ENCODE measurements around the gene SNN. TPM values are rescaled to one million over a fixed set of nuclear protein-coding genes. Genes with fewer than 3 reads are reported as not detected.

The SNN gene
- total RNA-seq, 6 experiments from 2014 or later = 3.5 to 7.9 (median 5.6) TPM

DNA sequence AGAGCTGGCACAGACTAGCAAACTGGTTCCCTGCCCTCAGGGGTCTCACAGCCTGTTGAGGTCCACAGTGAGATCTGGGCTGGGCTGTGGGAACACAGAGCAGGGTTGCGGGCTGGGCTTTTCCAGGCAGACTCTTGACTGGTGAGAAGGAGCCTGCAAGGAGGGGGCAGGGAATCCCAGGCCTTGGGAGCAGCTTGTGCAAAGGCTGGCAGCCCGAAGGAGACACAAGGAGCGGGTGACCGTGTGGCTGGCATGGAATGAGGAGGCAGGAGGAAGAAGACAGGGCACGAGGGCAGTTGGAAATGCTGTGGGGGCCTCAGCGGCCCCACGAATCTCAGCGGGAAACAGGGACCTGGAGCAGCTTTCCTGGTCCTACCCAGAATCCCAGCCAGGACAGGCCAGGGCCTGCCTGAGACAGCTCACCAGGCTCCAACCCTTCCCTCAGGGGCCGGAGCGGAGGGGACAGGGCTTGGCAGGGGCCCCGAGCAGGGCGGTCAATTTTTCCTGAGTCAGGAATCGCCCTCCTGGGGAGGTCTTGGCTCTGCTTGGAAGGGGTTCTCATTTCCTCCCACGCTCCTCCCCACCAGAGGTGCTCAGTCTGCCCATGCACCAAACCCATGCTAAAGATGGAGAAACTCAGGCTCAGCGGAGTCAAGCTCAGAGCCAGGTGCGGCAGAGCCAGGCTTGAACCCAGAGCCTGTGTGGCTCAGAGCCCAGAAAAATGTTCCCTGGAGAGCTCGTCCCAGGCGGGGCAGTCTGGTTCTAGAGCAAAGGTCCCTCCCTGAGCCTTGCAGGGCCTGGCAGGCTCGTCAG lies 9.2 kb upstream of the SNN start:
- Histone ChIP-seq H3K9me3 (no peaks in the 10 kb centered on the region), H3K27ac (no peak overlapping the region), H3K4me1 (no peaks in the 10 kb centered on the region), H3K27me3 (no peaks in the 10 kb centered on the region), H3K4me3 (no peak overlapping the region), H3K36me3 (no peaks in the 10 kb centered on the region)
- peak; percentile 42 to 86 (median 64) for ATAC-seq
- 83% methylated on average over 7 of the region's 19 CpGs for WGBS (ENCODE audit: insufficient coverage, low coverage, low lambda C conversion rate, missing lambda C conversion rate)
- intact Hi-C loops (cut with DNase I) = loop anchor here in 1 of 2 donors (5.0 kb wide), 1 partner anchor 137 kb away; no protein-coding TSS in a partner anchor
- DNase-seq = no peak
- no peak for TF ChIP-seq POLR2A (IDR thresholded peaks at IDR 0.05)
- TF ChIP-seq, protein P1, sequence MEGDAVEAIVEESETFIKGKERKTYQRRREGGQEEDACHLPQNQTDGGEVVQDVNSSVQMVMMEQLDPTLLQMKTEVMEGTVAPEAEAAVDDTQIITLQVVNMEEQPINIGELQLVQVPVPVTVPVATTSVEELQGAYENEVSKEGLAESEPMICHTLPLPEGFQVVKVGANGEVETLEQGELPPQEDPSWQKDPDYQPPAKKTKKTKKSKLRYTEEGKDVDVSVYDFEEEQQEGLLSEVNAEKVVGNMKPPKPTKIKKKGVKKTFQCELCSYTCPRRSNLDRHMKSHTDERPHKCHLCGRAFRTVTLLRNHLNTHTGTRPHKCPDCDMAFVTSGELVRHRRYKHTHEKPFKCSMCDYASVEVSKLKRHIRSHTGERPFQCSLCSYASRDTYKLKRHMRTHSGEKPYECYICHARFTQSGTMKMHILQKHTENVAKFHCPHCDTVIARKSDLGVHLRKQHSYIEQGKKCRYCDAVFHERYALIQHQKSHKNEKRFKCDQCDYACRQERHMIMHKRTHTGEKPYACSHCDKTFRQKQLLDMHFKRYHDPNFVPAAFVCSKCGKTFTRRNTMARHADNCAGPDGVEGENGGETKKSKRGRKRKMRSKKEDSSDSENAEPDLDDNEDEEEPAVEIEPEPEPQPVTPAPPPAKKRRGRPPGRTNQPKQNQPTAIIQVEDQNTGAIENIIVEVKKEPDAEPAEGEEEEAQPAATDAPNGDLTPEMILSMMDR (IDR thresholded peaks at IDR 0.05) = no peak

DNA sequence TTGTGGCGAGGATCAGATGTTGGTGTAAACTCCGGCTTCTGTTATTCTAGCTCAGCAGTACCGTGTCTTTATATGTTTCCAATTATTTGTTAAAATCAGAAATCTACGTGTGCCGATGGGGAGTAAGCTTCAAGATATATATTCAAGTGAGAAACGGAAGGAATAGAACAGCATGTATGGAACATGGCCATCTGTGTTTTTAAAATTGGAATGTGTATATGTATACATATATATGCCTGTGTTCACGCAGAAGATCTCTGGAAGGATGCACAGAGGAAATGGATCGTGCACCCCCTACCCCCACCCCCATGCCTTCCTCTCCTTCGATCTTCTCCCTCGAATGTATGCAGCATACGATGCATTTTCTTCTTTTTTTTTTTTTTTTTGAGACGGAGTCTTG lies 7.7 kb upstream of the SNN start:
- 80% methylated on average over 12 of the region's 12 CpGs for WGBS (ENCODE audit: insufficient coverage, low coverage, low lambda C conversion rate, missing lambda C conversion rate)
- Histone ChIP-seq H3K4me1 (no peaks in the 10 kb centered on the region), H3K4me3 (no peak overlapping the region), H3K27ac (no peak overlapping the region), H3K27me3 (no peaks in the 10 kb centered on the region), H3K36me3 (no peaks in the 10 kb centered on the region), H3K9me3 (no peaks in the 10 kb centered on the region)
- ATAC-seq (no peak), DNase-seq (no peak)
- intact Hi-C loops (cut with DNase I) = no loop called here
- TF ChIP-seq, protein P1 (IDR thresholded peaks at IDR 0.05) = no peak
- no peak for TF ChIP-seq POLR2A (IDR thresholded peaks at IDR 0.05)

- Histone ChIP-seq H3K9me3 (no peaks in the 10 kb centered on the region), H3K27ac (no peak overlapping the region), H3K36me3 (no peaks in the 10 kb centered on the region), H3K4me1 (no peaks in the 10 kb centered on the region), H3K27me3 (no peaks in the 10 kb centered on the region), H3K4me3 (no peak overlapping the region)
- 86% methylated on average over 5 of the region's 5 CpGs for WGBS (ENCODE audit: insufficient coverage, low coverage, low lambda C conversion rate, missing lambda C conversion rate)
- TF ChIP-seq, protein P1 (IDR thresholded peaks at IDR 0.05) = no peak
- no peak for TF ChIP-seq POLR2A (IDR thresholded peaks at IDR 0.05)
- intact Hi-C loops (cut with DNase I) = no loop called here
- DNase-seq (no peak), ATAC-seq (no peak)
Observed at GRCh38 chr16:11662582-11662981, 5.7 kb upstream of the SNN start.

DNA sequence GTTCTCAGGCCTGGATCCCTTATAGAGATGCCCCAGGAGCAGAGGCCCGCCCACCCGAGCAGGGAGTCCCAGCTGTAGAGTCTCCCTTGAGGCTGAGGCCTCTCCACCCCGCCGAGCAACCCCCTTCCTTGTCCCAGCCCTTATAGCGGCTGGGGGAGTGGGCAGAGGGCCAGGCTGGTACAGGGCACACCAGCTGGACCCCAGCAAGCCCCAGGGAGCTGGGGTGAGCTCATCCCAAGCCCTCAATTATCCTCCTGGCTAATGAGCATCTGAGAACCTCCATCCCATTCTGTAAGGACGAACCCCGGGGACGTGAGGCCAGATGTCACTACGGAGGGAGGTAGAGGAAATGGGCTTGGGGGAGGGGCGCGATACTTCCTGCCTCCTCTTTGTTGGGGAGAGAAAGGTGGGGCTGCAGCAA lies 3.2 kb upstream of the SNN start:
- intact Hi-C loops (cut with DNase I) = no loop called here
- H3K36me3 ChIP-seq = no peaks in the 10 kb centered on the region
- no peak overlapping the region for H3K4me3 ChIP-seq
- H3K9me3 ChIP-seq = no peaks in the 10 kb centered on the region
- ATAC-seq = no peak
- no peak for DNase-seq
- H3K27ac ChIP-seq = no peak overlapping the region
- TF ChIP-seq POLR2A (IDR thresholded peaks at IDR 0.05) = no peak
- TF ChIP-seq, protein P1 (IDR thresholded peaks at IDR 0.05) = no peak
- H3K4me1 ChIP-seq = peaks cover 0 to 3% (median 0%) of the 10 kb centered on the region in 4 donors
- H3K27me3 ChIP-seq = no peaks in the 10 kb centered on the region
- 35% methylated on average over 6 of the region's 11 CpGs for WGBS (ENCODE audit: insufficient coverage, low coverage, low lambda C conversion rate, missing lambda C conversion rate)
